ENCODE data around the gene MLLT3. TPM values are rescaled to one million over a fixed set of nuclear protein-coding genes. Genes with fewer than 3 reads are reported as not detected.
A peak's percentile ranks its signal among the peaks of the same experiment; 100 is the strongest.

MLLT3 gene
- total and polyA plus RNA-seq, 10 donors = 2.8 to 15.2 (median 10.6) TPM

DNA sequence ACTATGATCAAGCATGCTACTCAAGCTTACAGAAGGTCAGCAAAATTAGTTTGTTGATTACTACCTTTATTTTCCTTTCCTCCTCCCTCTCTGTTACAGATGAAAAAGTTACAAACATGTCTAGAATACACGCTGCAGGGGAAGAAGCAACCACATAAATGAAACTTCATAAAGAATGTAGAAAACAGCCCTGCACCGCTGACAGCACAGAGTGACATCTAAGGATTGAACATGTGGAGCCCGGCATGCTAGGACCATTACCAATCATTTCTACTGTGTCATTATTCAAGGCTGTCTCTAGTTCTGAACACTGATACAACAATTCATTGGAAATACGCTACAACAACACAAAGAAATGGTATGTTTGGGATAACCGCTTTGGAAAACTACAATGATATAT, 261.1 kb downstream of the MLLT3 start:
- WGBS, 5 donors = 85 to 96% (median 93%) methylated on average over 5 of the region's 5 CpGs
- intact Hi-C loops (cut with DNase I; ENCODE audit: low total_unique reads) = loop anchor here (10.0 kb wide), 1 partner anchor 264 kb away; the partner anchor contains the start of gene MLLT3
- Histone ChIP-seq H3K27ac (no peak overlapping the region), H3K4me3 (no peak overlapping the region), H3K36me3 (peaks cover 0 to 19% (median 0%) of the 10 kb centered on the region in 6 donors), H3K27me3 (replicated peaks in 1 of 7) (no peaks in the 10 kb centered on the region), H3K9me3 (no peaks in the 10 kb centered on the region), H3K4me1 (peaks cover 0 to 15% (median 0%) of the 10 kb centered on the region in 6 donors)
- no peak for TF ChIP-seq POLR2AphosphoS5 (IDR thresholded peaks at IDR 0.05)
- TF ChIP-seq POLR2A (IDR thresholded peaks at IDR 0.05) = no peak
- TF ChIP-seq, protein P1, sequence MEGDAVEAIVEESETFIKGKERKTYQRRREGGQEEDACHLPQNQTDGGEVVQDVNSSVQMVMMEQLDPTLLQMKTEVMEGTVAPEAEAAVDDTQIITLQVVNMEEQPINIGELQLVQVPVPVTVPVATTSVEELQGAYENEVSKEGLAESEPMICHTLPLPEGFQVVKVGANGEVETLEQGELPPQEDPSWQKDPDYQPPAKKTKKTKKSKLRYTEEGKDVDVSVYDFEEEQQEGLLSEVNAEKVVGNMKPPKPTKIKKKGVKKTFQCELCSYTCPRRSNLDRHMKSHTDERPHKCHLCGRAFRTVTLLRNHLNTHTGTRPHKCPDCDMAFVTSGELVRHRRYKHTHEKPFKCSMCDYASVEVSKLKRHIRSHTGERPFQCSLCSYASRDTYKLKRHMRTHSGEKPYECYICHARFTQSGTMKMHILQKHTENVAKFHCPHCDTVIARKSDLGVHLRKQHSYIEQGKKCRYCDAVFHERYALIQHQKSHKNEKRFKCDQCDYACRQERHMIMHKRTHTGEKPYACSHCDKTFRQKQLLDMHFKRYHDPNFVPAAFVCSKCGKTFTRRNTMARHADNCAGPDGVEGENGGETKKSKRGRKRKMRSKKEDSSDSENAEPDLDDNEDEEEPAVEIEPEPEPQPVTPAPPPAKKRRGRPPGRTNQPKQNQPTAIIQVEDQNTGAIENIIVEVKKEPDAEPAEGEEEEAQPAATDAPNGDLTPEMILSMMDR (IDR thresholded peaks at IDR 0.05 in 8 of 11, conservative IDR thresholded peaks at IDR 0.05 in 3 of 11) = no peak
- DNase-seq = no peak

DNA sequence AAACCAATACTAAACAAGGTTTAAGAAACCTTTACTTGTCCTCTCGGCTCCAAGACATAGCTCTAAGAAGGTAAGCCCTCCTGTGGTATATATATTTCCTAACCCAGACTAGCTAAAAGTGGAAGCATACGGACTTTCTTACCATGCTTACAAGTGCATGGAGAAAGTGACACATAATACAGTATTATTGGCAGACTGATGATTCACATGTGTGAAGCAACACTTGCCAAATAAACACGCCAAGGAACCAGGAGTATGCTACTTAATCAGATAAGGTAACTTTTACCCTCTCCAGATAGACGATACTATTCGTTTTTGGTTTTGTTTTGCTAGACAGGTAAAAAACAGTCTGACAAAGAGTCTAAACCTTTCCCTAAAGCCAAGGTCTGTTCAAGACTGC, 264.1 kb downstream of the MLLT3 start:
- no peak for DNase-seq
- TF ChIP-seq POLR2AphosphoS5 (IDR thresholded peaks at IDR 0.05) = no peak
- no peak for TF ChIP-seq POLR2A (IDR thresholded peaks at IDR 0.05)
- TF ChIP-seq, protein P1 (IDR thresholded peaks at IDR 0.05 in 8 of 11, conservative IDR thresholded peaks at IDR 0.05 in 3 of 11) = no peak
- no peak overlapping the region for H3K4me3 ChIP-seq
- H3K27ac ChIP-seq = no peak overlapping the region
- intact Hi-C loops (cut with DNase I; ENCODE audit: low total_unique reads) = loop anchor here (5.0 kb wide), 1 partner anchor 584 kb away; no protein-coding TSS in a partner anchor
- peaks cover 0 to 24% (median 0%) of the 10 kb centered on the region in 6 donors for H3K36me3 ChIP-seq
- H3K27me3 ChIP-seq (replicated peaks in 1 of 7) = no peaks in the 10 kb centered on the region
- 74 to 91% (median 84%) methylated on average over 5 of the region's 5 CpGs for WGBS, 5 donors
- H3K9me3 ChIP-seq = no peaks in the 10 kb centered on the region
- H3K4me1 ChIP-seq = peaks cover 0 to 26% (median 3%) of the 10 kb centered on the region in 6 donors

DNA sequence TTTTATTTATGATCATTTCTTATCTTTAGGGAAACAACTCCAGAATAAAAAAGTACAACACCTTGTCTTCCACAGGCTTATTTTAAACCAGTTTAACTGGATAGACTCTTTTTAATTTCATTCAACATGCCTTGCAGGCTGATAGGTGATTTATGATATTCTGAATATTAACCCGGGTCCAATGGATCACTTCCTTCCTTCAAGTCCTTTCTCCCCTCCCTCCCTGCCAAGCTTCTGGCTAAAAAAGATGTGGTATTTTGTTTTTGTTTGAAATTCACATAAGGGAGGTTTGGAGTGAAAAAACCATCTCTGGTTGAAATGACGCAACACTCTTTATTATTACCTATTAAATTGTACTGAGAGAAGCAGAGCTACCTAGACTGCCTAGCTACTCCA, 265.3 kb downstream of the MLLT3 start:
- Histone ChIP-seq H3K27ac (no peak overlapping the region), H3K9me3 (no peaks in the 10 kb centered on the region), H3K27me3 (replicated peaks in 1 of 7) (no peaks in the 10 kb centered on the region), H3K4me3 (no peak overlapping the region), H3K36me3 (peaks cover 0 to 22% (median 1%) of the 10 kb centered on the region in 6 donors), H3K4me1 (peaks cover 0 to 22% (median 3%) of the 10 kb centered on the region in 6 donors)
- TF ChIP-seq POLR2A (IDR thresholded peaks at IDR 0.05) = no peak
- TF ChIP-seq, protein P1 (IDR thresholded peaks at IDR 0.05 in 8 of 11, conservative IDR thresholded peaks at IDR 0.05 in 3 of 11) = no peak
- no peak for TF ChIP-seq POLR2AphosphoS5 (IDR thresholded peaks at IDR 0.05)
- intact Hi-C loops (cut with DNase I; ENCODE audit: low total_unique reads) = loop anchor here (5.0 kb wide), 1 partner anchor 585 kb away; no protein-coding TSS in a partner anchor
- WGBS, 5 donors = 47 to 58% (median 55%) methylated on average over 2 of the region's 2 CpGs
- no peak for DNase-seq

DNA sequence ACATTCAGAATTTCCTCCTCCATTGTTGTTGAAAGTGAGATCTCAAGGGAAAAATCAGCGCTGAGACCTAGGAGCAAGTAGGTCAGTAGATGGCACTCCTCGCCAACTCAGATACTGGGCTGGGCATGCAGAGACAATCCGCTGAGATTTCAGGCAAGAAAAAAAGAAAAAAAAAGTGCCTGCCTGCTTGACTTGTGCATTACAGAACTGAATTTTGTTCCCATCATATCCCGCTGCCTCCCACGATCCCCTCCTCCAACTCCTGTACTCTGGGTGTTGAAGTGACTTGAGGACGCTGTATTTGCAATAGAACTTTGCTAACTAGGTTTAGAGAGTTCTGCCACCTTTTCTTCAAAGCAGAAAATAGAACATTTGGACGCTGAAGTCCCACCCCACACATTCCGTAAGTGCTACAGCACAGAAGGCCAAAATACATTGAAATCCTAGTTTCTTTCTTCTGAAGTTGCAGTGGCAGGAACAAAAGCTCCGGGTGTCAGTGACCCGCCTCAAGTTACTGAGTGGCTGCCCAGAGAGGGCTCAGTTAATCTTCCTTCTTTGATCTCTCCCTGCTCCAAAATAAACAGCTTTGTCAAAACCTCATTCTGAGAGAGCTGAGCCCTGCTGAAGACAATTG, 265.8 kb downstream of the MLLT3 start:
- intact Hi-C loops (cut with DNase I; ENCODE audit: low total_unique reads) = loop anchor here (5.0 kb wide), 1 partner anchor 586 kb away; no protein-coding TSS in a partner anchor
- TF ChIP-seq, protein P1 (IDR thresholded peaks at IDR 0.05 in 8 of 11, conservative IDR thresholded peaks at IDR 0.05 in 3 of 11) = peak in 10 of 11 experiments; percentile 19 to 55 (median 49)
- TF ChIP-seq POLR2AphosphoS5 (IDR thresholded peaks at IDR 0.05) = no peak
- no peak for TF ChIP-seq POLR2A (IDR thresholded peaks at IDR 0.05)
- H3K9me3 ChIP-seq = no peaks in the 10 kb centered on the region
- peaks cover 0 to 19% (median 3%) of the 10 kb centered on the region in 6 donors for H3K4me1 ChIP-seq
- 36 to 50% (median 42%) methylated on average over 10 of the region's 10 CpGs for WGBS, 5 donors
- DNase-seq = no peak
- H3K27ac ChIP-seq = no peak overlapping the region
- no peak overlapping the region for H3K4me3 ChIP-seq
- H3K27me3 ChIP-seq (replicated peaks in 1 of 7) = no peaks in the 10 kb centered on the region
- peaks cover 0 to 26% (median 2%) of the 10 kb centered on the region in 6 donors for H3K36me3 ChIP-seq

Measured in spleen (tissue), 11 donors.